NCI-H345 (cell line): Measurements from ENCODE around the gene DYRK1B.
A peak's percentile ranks its signal among the peaks of the same experiment; 100 is the strongest.
"Not testable (repeated sequence)": the region's sequence is repeated elsewhere in the genome, so short reads cannot be mapped to it uniquely, and the experiment has no call there.

ENCODE experiments used
- DNase-seq: peaks from one replicate; lab custom pipeline; 2025; lab: John Stamatoyannopoulos, UW

DYRK1B gene

DNA sequence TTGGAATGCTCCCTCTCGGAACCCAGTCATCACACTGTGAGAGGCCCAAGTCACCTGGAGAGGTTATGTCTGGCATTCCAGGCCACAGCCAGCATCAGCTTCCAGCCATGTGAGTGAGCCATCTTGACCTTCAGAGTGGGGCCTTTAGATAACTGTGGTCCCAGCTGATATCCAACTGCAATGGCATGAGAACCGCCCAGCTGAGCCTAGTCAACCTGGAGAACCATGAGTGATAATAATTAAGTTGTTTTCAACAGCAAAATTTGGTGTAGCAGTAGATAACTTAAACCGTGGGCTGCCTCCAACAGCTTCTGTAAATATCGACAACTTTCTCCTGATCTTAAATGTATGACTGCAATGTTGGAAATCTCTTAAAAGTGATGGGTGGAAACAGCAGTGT, 24.6 kb downstream of the DYRK1B start:
- DNase-seq = no peak

DNA sequence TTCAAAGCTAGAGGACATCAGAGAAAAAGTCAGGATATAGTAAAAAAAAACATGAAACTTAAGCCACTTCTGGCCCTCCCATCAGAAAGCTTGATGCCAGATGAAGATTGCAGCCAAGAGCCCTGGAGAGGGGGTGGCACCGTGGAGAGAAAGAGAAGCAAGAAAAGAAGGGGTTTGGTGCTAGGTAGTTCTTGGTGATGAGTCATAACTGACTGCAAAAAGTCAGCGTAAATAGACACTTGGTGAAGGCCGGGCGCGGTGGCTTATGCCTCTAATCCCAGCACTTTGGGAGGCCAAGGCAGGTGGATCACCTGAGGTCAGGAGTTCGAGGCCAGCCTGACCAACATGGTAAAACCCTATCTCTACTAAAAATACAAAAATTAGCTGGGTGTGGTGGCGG, 25.3 kb downstream of the DYRK1B start:
- DNase-seq = not testable (repeated sequence)

GRCh38 chr19:39807846-39808364, 26.1 kb downstream of the DYRK1B start:
- no peak for DNase-seq

DNA sequence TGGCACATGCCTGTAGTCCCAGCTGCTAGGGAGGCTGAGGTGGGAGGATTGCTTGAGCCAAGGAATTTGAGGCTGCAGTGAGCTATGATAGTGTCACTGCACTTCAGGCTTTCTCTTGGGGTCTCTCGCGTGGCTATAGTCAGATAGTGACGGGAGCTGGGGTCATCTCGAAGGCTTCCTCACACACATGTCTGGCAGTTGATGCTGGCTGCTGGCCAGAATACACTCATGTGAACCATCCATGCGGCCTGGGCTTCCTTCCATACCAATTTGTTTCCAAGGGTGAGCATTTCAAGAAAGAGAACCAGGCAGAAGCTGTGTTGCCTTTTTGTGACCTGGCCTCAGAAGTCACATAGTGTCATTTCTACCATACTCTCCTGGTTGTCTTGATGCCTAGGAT, 28.9 kb downstream of the DYRK1B start:
- DNase-seq = peak; percentile 23

- DNase-seq = no peak
These were observed 31.0 kb downstream of the DYRK1B start for GRCh38 chr19:39802958-39803357.

- no peak for DNase-seq
These were observed 36.9 kb downstream of the DYRK1B start for GRCh38 chr19:39797083-39797482.

GRCh38 chr19:39796000-39796498, 37.9 kb downstream of the DYRK1B start:
- DNase-seq = no peak

- DNase-seq = no peak
These were observed 39.0 kb downstream of the DYRK1B start for GRCh38 chr19:39795001-39795400.

DNA sequence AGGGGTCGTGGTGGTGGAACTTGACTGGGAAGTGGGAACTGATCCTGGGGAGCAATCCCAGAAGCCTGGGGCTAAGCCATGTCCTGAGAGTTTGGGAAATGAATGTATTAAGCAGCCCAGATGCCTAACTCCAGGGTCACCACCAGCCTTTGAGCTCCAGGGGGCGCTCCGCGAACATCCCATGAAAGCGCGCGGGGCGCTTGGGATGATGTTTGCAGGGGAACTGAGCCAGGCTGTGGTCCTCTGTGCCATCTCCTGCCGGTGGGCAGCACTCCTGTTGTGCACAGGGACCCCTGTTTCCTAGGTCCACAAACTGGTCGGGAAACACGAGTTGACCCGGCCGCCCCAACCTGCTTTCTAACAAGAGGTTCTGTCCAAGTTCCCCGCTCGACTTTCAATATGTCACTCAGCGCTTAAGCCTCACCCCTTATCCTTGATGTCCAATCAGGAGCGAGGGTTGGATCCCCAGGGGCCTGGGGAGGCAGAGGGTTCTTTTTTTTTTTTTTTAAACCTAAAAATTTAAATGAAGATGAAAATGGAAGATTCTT, 40.9 kb downstream of the DYRK1B start:
- DNase-seq = peak; percentile 91

GRCh38 chr19:39788244-39788643, 45.7 kb downstream of the DYRK1B start:
- DNase-seq = no peak

DNA sequence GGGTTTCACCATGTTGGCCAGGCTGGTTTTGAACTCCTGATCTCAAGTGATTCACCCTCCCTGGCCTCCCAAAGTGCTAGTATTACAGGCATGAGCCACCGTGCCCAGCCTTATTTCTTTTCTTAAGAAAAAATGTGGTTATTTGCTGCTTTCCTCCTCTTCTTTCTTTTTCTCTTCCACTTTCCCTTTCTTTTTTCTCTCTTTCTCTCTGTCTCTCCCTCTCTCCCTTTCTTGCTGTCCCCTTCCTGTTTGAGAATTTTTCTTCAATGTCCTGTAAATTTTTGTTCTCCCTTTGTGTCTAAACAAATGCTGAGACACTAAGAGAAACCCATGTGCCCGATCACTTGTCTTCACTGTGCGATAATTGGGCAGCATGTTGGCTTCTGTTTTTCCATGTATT, 53.1 kb downstream of the DYRK1B start:
- DNase-seq = no peak

GRCh38 chr19:39778763-39779162, 55.2 kb downstream of the DYRK1B start, which contains the start of gene LEUTX:
Gene LEUTX, plus strand, starts transcription at chr19:39778854. Its CDS starts 67 bp downstream, at chr19:39778921.
- no peak for DNase-seq
